Measurements from ENCODE around the gene PDK1.

PDK1 gene

DNA sequence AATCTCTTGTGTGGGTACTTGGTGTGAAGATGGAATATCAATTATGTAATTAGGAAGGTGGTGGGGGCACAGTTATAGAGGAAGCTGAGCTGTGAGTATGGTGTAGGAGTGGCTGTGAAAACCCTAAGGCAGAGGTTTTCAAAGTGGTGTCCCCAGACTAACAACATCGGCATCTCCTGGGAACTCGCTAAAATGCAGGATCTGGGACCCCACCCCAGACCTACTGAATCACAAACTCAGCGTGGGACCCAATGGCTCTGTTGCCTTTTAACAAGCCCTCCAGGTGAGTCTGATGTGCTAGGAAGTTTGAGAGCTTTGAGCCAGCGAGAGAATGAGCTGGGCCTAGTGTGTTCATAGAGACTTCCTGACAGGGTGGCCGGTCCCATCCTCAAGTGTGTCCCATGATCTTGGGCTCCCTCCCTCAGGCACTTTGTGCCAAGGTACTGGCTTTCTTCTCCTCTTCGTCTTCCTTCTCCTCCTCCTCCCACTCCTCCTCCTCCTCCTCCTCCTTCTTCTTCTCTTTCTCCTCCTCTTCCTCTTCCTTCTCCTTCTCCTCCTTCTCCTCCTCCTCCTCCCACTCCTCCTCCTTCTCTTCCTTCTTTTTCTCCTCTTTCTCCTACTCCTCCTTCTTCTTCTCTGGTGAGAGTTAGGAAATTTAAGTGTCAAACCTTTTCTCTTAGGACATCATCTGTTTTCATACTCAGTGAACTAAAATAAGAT lies 86.6 kb downstream of the PDK1 start:
- DNase-seq (ENCODE audit: low spot score): no peak

DNA sequence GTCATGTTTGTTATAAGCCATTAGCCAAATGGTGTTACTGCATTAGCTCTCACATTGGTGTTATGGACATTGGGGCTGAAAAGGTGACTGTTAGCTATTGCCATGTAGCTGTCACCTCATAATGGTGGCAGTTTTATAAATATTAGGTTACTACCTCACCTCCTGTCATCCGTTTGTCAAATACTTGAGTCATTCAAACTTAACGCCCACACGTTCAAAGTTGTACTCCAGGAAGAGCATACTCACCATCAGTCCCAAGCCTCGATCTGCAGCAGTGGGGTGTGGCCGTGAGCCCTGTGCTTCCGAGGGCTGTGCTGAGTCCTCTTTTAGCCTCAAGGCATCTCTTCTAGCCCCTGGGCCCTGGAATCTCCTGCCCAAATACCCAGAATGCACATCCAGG lies 87.3 kb downstream of the PDK1 start:
- DNase-seq (ENCODE audit: low spot score): no peak

DNA sequence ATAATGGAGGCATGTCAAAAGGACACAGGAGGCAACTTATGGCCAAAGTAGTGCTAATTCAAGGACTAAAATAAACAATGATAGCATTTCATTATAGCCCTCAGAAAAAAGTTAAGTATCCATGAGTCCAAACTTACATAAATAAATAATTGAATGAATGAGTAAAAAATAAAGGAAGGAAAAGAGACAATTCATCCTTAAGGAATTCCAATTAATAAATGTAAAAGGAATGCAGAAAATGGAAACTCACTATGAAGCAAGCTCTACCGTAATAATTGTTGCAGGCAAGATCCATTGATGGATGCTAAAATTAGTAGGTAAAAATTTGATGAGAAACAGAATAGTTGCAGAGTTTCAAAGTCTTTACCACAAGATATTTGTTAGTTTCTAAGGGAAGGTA lies 91.5 kb downstream of the PDK1 start:
- DNase-seq (ENCODE audit: low spot score): no peak

DNA sequence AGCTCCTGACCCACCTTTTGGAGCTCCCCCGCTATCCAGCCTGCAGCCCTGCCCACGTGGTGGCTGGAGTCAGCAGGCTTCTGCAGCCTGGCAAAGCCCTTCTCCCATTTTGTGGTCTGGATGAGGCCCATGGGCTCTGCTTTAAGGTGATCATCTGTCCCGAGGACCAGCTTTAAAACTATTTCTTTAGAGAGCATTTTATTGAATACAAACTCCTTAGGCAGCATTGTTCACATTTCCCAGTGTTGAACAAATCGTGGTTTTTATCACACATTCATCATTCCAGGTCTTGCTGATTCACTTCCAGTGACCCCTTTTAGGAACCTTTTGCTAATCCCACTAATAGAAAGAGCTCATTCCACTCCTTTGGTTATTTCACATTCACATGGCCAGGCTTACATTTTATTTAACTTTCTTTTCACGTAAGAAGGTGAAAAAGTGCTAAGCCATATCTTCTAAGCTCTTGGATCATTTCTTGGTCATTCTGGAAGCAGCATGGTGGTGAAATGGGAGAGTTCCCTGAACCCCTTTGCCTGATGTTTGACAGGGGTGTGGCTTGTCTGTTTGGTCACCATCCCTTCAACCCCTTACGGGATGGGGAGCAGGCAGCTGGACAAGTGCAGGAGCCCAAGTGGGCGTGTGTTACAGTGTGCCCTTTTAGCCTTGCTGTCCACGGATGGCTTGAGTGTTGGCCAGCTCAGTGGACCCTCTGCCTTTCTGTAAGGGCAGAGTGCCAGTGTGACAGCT lies 99.4 kb downstream of the PDK1 start:
- no peak for DNase-seq (ENCODE audit: low spot score)

DNA sequence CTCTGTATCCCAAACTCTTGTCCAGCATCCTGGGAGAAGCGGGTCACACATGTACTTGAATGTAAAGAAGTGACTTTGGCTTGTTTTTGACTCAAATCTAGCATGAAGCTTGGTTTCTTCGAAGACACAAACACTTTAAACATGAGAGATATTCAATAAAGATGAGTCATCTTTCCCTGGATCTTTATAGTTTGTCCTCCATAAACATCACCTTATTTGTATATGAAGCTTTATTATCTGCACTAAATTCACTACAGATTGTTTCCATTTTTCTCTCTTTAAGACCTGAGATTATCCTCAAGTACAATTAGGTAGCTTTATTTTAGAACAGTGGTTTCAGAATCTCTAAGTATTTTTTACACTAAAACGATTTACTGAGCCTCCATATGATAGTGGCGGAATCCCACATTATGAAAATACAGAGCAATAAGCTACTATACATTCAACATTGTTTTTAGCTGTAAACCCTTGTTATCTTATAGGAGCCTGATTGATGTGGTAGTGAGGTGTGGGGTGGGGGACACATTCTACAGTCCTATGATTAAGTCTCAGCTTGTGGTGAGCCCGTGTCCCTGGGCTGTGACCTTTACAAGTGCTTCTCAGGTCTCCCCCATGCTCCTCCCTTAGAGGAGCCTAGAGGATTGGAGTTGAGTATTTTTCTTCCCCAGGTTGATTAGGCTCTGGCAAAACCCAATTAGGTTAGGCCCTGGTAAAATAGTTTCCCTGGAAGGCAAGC lies 100.1 kb downstream of the PDK1 start:
- no peak for DNase-seq (ENCODE audit: low spot score)
